Ovary (tissue), 9 donors: ENCODE results near the gene TMEM229A. TPM values are rescaled to one million over a fixed set of nuclear protein-coding genes. Genes with fewer than 3 reads are reported as not detected.

Experiments used
- DNase-seq, 5 donors: peaks; one replicate each; pipeline ENCODE4 v3.0.0-alpha.2; 2019 to 2020
- H3K27ac ChIP-seq, 2 donors: fragments of 200-600 bp; one replicate each; pipeline versions ENCODE4 v1.5.1 to v1.8.0; 2019 to 2022
- H3K27me3 ChIP-seq: fragments of 200-600 bp; one replicate; pipeline ENCODE4 v1.8.0; 2022
- H3K36me3 ChIP-seq: fragments of 200-600 bp; sonication (generic); one replicate; pipeline ENCODE4 v1.5.1; 2019
- H3K4me1 ChIP-seq: one replicate; pipeline ENCODE4 v1.8.1; 2013; ENCODE audit warnings: mild to moderate bottlenecking, moderate library complexity; ENCODE audit not compliant: insufficient read depth
- H3K4me3 ChIP-seq: fragments of 200-600 bp; sonication (generic); one replicate; pipeline ENCODE4 v1.5.1; 2017
- H3K9me3 ChIP-seq, 2 donors: fragments of 200-600 bp in 1 of 2; sonication (generic) in 1 of 2; one replicate each; pipeline versions ENCODE4 v1.5.1 to v1.8.1; 2013 to 2019; ENCODE audit warnings: mild to moderate bottlenecking in 1 of 2, moderate library complexity in 1 of 2
- EP300 ChIP-seq: sonication (generic); formaldehyde crosslinking; IDR thresholded peaks from one replicate; pipeline ENCODE4 v1.6.1; 2017; ENCODE audit warnings: antibody characterized with exemption
- POLR2A ChIP-seq: fragments of 450-650 bp; IDR thresholded peaks from one replicate; pipeline ENCODE4 v1.6.1; 2017; ENCODE audit warnings: antibody characterized with exemption, mild to moderate bottlenecking, moderate library complexity
- WGBS, 3 donors: extraction: QIAGEN DNeasy Blood & Tissue Kit in 1 of 3; methylation state at CpG; one replicate each; pipeline versions ENCODE4 v1.1.5 to v1.1.7; 2013 to 2017; 5-methylcytosine and 5-hydroxymethylcytosine counted together
- intact Hi-C, 4 donors: fragments of 100-400 bp; cut with DNase I; formaldehyde crosslinking; loops; one replicate each; pipeline versions ENCODE4 v1.11.0 to v1.15.1; 2022 to 2023
- polyA plus RNA-seq, 2 donors: library from polyadenylated mRNA; stranded (reverse); fragments of 200-250 nt in 1 of 2; fragments of 350-450 nt in 1 of 2; fragmentation: Illumina TruSeq in 1 of 2; extraction: RNeasy Lipid Tissue Mini Kit (QIAGEN cat#74804) in 1 of 2; gene quantifications; one replicate each; pipeline ENCODE4 v1.2.3, GENCODE V29; 2013 to 2014
- total RNA-seq, 7 donors: library from RNA; depleted of rRNA in 2 of 7; stranded (reverse); fragments of >200 nt in 2 of 7; fragmentation: NEBNext Ultra II Directional in 3 of 7; extraction: Animal tissue kit (Norgen Biotek cat#: 25700) in 3 of 7; gene quantifications; one replicate each; pipeline versions ENCODE4 v1.1.0 to v1.2.4, GENCODE V29; 2016 to 2023
- TF ChIP-seq, protein P1 (sequence below), 3 donors: fragments of 450-650 bp in 2 of 3; fragments of 200-600 bp in 1 of 3; IDR thresholded peaks; one replicate each; pipeline versions ENCODE4 v1.5.1 to v1.8.0; 2016 to 2022; ENCODE audit warnings: antibody characterized with exemption in 3 of 3, mild to moderate bottlenecking in 1 of 3
- donor health status: DM: no; HTN: no; CAD: no; lungs with moderate emphysema.
- donor health status: DM: no; HTN: no; CAD: no.
- donor health status: Bipolar disorder and iron deficiency.
- donor health status: DM: yes; HTN: yes; CAD: no.
- donor health status: DM: no; HTN: no; CAD: no.
- donor health status: DM: yes; HTN: yes; CAD: no.

Gene TMEM229A
- total and polyA plus RNA-seq, 9 donors, result 0.22 to 1.8 (median 0.60) TPM; not detected in 3

DNA sequence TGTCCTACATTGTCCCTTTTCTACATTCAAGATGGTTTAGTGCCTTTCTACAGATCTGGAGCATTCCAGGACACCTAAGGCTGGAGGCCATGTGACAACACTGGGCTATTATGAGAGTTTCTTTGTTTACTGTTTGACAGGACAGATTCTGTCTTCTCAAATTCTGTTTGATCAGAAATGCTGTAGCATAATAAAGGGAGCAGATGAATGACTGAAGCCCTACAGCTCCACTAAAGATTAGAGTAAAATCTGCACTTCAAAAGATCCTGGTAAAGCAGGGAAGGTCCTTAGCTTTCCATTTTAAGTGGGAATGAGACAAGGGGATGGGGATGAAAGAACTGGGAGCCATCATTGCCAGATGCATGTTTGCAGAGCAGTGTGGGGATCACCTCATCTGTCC is 38.4 kb downstream of the TMEM229A start:
- Histone ChIP-seq H3K4me1 (no peaks in the 10 kb centered on the region), H3K36me3 (no peaks in the 10 kb centered on the region), H3K27ac (no peak overlapping the region), H3K27me3 (no peaks in the 10 kb centered on the region), H3K4me3 (no peak overlapping the region), H3K9me3 (no peaks in the 10 kb centered on the region)
- intact Hi-C loops, result no loop called here
- TF ChIP-seq, protein P1, sequence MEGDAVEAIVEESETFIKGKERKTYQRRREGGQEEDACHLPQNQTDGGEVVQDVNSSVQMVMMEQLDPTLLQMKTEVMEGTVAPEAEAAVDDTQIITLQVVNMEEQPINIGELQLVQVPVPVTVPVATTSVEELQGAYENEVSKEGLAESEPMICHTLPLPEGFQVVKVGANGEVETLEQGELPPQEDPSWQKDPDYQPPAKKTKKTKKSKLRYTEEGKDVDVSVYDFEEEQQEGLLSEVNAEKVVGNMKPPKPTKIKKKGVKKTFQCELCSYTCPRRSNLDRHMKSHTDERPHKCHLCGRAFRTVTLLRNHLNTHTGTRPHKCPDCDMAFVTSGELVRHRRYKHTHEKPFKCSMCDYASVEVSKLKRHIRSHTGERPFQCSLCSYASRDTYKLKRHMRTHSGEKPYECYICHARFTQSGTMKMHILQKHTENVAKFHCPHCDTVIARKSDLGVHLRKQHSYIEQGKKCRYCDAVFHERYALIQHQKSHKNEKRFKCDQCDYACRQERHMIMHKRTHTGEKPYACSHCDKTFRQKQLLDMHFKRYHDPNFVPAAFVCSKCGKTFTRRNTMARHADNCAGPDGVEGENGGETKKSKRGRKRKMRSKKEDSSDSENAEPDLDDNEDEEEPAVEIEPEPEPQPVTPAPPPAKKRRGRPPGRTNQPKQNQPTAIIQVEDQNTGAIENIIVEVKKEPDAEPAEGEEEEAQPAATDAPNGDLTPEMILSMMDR (IDR thresholded peaks at IDR 0.05), result no peak
- no peak for DNase-seq

DNA sequence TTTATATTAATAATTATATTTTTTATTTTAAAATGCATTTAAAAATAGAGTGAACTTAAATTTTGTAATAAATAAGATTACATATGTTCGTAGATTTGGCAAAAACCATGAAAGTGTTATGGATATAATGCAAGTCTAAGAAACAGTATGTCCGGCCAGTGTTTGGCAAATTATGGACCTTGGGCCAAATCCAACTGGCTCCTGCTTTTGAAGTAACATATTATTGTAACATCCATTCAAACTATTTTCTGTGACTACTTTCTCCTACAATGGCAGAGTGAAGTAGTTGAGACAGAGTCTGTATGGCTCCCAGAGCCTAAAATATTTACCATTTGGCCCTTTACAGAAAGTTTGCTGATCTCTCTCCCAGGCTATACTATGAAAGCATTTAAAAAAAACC is 38.9 kb downstream of the TMEM229A start:
- H3K36me3 ChIP-seq, result no peaks in the 10 kb centered on the region
- intact Hi-C loops, result no loop called here
- DNase-seq, result no peak
- H3K27me3 ChIP-seq, result no peaks in the 10 kb centered on the region
- TF ChIP-seq POLR2A (no peak), EP300 (no peak)
- TF ChIP-seq, protein P1 (IDR thresholded peaks at IDR 0.05), result no peak
- no peak overlapping the region for H3K4me3 ChIP-seq
- 54 to 64% (median 61%) methylated on average over 2 of the region's 2 CpGs for WGBS, 3 donors
- H3K27ac ChIP-seq, result no peak overlapping the region
- no peaks in the 10 kb centered on the region for H3K4me1 ChIP-seq
- no peaks in the 10 kb centered on the region for H3K9me3 ChIP-seq

DNA sequence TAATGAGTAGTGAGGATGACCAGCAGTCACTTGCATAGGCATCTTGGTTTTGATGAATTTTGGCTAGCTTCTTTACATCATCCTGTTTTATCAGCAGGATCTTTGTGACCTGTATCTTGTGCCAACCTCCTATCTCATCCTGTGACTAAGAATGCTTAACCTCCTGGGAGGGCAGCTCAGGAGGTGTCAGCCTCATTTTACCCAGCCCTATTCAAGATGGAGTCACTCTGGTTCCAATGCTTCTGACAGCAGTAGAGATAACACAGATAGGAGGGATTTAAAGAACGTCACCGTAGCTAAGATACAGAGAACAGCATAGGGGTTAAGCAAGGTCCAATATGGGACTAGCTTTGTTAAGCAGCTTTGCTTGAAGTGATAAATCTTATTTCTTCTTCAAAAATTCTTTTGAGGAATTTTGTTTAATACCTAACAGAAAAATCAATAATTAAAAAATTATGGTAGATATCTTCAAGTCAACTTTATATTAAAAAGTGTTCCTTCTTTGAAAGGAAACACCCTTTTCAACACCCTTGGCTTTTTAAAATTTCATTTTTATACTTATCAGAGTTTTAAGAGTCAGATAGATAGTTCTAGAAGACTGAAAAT is 39.9 kb downstream of the TMEM229A start:
- Histone ChIP-seq H3K4me1 (no peaks in the 10 kb centered on the region), H3K9me3 (no peaks in the 10 kb centered on the region), H3K27me3 (no peaks in the 10 kb centered on the region), H3K27ac (no peak overlapping the region), H3K36me3 (no peaks in the 10 kb centered on the region), H3K4me3 (no peak overlapping the region)
- no peak for TF ChIP-seq EP300
- TF ChIP-seq POLR2A, result no peak
- TF ChIP-seq, protein P1 (IDR thresholded peaks at IDR 0.05), result no peak
- WGBS, 3 donors, result 61 to 81% (median 63%) methylated on average over 2 of the region's 2 CpGs
- no peak for DNase-seq
- intact Hi-C loops, result no loop called here

DNA sequence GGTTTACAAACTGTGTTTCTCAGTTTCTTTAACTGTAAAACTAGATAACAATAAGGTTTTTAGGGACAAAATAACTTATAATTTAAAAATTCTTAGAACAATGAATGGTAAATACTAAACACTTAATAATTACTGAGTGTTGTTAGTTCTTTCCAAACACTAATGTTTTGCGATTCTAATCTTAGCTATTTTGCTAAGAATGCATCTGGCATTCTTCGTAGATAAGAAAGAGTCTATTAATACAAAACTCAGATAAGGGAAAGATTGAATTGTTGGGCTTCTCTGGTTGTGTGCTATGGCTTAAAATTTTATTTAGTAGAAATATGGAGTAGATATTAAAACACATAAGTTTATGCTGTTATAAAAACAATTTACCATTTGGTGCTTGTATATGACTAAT is 45.4 kb downstream of the TMEM229A start:
- no peaks in the 10 kb centered on the region for H3K9me3 ChIP-seq
- H3K27ac ChIP-seq, result no peak overlapping the region
- intact Hi-C loops, result no loop called here
- DNase-seq, result no peak
- no peaks in the 10 kb centered on the region for H3K4me1 ChIP-seq
- TF ChIP-seq, protein P1 (IDR thresholded peaks at IDR 0.05), result no peak
- TF ChIP-seq EP300 (no peak), POLR2A (no peak)
- WGBS, 3 donors, result 12 to 19% (median 15%) methylated on average over 2 of the region's 2 CpGs
- H3K36me3 ChIP-seq, result no peaks in the 10 kb centered on the region
- H3K4me3 ChIP-seq, result no peak overlapping the region
- no peaks in the 10 kb centered on the region for H3K27me3 ChIP-seq

Other genes with a start within 250 kb of the TMEM229A start
- under 1 TPM in 1 of 7 donors, not detected in 6; 0.20 TPM for gene HYAL4, start 187.9 kb downstream of the TMEM229A start, total RNA-seq
- gene HYAL4, start 187.9 kb downstream of the TMEM229A start, polyA plus RNA-seq, result not detected
- gene SPAM1, start 107.8 kb downstream of the TMEM229A start, total RNA-seq, result not detected
- gene SPAM1, start 107.8 kb downstream of the TMEM229A start, polyA plus RNA-seq, result not detected